ENCODE measurements around the gene ASB18. TPM values are rescaled to one million over a fixed set of nuclear protein-coding genes. Genes with fewer than 3 reads are reported as not detected.
A peak's percentile ranks its signal among the peaks of the same experiment; 100 is the strongest.

ASB18 gene
- total RNA-seq, 2 donors from 2014 or later, result not detected

GRCh38 chr2:236257136-236257535, 7.1 kb downstream of the ASB18 start:
- TF ChIP-seq CTCF (conservative IDR thresholded peaks at IDR 0.05), result no peak
- Mint-ChIP-seq H3K27me3 (ENCODE audit: insufficient read depth) (peaks cover 6% of the 10 kb centered on the region), H3K36me3 (ENCODE audit: low read depth) (no peaks in the 10 kb centered on the region), H3K4me3 (no peak overlapping the region), H3K4me1 (no peaks in the 10 kb centered on the region), H3K9me3 (no peaks in the 10 kb centered on the region), H3K27ac (no peak overlapping the region)
- DNase-seq, result peak; percentile 17
- no peaks in the 10 kb centered on the region for H3K27me3 ChIP-seq (ENCODE audit: control insufficient read depth, insufficient read depth, low read length, poor library complexity, severe bottlenecking)
- H3K36me3 ChIP-seq (ENCODE audit: control insufficient read depth, insufficient read depth, low read length), result no peaks in the 10 kb centered on the region
- H3K27ac ChIP-seq (ENCODE audit: low read depth, low read length), result no peak overlapping the region
- no peak overlapping the region for H3K9ac ChIP-seq (ENCODE audit: extremely low read depth, low read length, poor library complexity, severe bottlenecking)
- no peak overlapping the region for H3K4me3 ChIP-seq (ENCODE audit: low read length)
- 89 to 95% methylated on average over 5 to 8 of the region's 8 CpGs for whole genome bisulfite sequencing, 2 experiments (ENCODE audit: insufficient coverage in 1 of 2, insufficient read length in 1 of 2)
- no peaks in the 10 kb centered on the region for H3K9me3 ChIP-seq (ENCODE audit: control insufficient read depth, low read length)
- H3K4me1 ChIP-seq (ENCODE audit: control insufficient read depth, insufficient read depth, low read length), result no peaks in the 10 kb centered on the region

- no peak for TF ChIP-seq CTCF (conservative IDR thresholded peaks at IDR 0.05)
- Mint-ChIP-seq H3K27ac (no peak overlapping the region), H3K4me3 (no peak overlapping the region), H3K9me3 (no peaks in the 10 kb centered on the region), H3K4me1 (no peaks in the 10 kb centered on the region), H3K36me3 (ENCODE audit: low read depth) (no peaks in the 10 kb centered on the region), H3K27me3 (ENCODE audit: insufficient read depth) (peaks cover 6% of the 10 kb centered on the region)
- Histone ChIP-seq H3K4me1 (ENCODE audit: control insufficient read depth, insufficient read depth, low read length) (no peaks in the 10 kb centered on the region), H3K36me3 (ENCODE audit: control insufficient read depth, insufficient read depth, low read length) (no peaks in the 10 kb centered on the region), H3K9me3 (ENCODE audit: control insufficient read depth, low read length) (no peaks in the 10 kb centered on the region), H3K27ac (ENCODE audit: low read depth, low read length) (no peak overlapping the region), H3K9ac (ENCODE audit: extremely low read depth, low read length, poor library complexity, severe bottlenecking) (no peak overlapping the region), H3K27me3 (ENCODE audit: control insufficient read depth, insufficient read depth, low read length, poor library complexity, severe bottlenecking) (no peaks in the 10 kb centered on the region), H3K4me3 (ENCODE audit: low read length) (no peak overlapping the region)
- peak; percentile 35 for DNase-seq
- WGBS, 2 experiments (ENCODE audit: insufficient coverage in 1 of 2, insufficient read length in 1 of 2), result 84 to 88% methylated on average over 6 to 7 of the region's 8 CpGs
Measured at GRCh38 chr2:236256366-236256985, 7.7 kb downstream of the ASB18 start.

- Mint-ChIP-seq H3K27me3 (ENCODE audit: insufficient read depth) (peaks cover 5% of the 10 kb centered on the region), H3K4me1 (no peaks in the 10 kb centered on the region), H3K36me3 (ENCODE audit: low read depth) (no peaks in the 10 kb centered on the region), H3K4me3 (no peak overlapping the region), H3K27ac (no peak overlapping the region), H3K9me3 (no peaks in the 10 kb centered on the region)
- Histone ChIP-seq H3K36me3 (ENCODE audit: control insufficient read depth, insufficient read depth, low read length) (no peaks in the 10 kb centered on the region), H3K4me3 (ENCODE audit: low read length) (no peak overlapping the region), H3K27ac (ENCODE audit: low read depth, low read length) (no peak overlapping the region), H3K9ac (ENCODE audit: extremely low read depth, low read length, poor library complexity, severe bottlenecking) (no peak overlapping the region), H3K4me1 (ENCODE audit: control insufficient read depth, insufficient read depth, low read length) (no peaks in the 10 kb centered on the region), H3K9me3 (ENCODE audit: control insufficient read depth, low read length) (no peaks in the 10 kb centered on the region), H3K27me3 (ENCODE audit: control insufficient read depth, insufficient read depth, low read length, poor library complexity, severe bottlenecking) (no peaks in the 10 kb centered on the region)
- 87 to 89% methylated on average over 10 to 13 of the region's 13 CpGs for WGBS, 2 experiments (ENCODE audit: insufficient coverage in 1 of 2, insufficient read length in 1 of 2)
- no peak for TF ChIP-seq CTCF (conservative IDR thresholded peaks at IDR 0.05)
- DNase-seq, result peak; percentile 71
Measured at GRCh38 chr2:236254674-236255073, 9.5 kb downstream of the ASB18 start.

All from endodermal cell (in vitro differentiated cells).